ENCODE measurements around the gene B3GAT1. TPM values are rescaled to one million over a fixed set of nuclear protein-coding genes. Genes with fewer than 3 reads are reported as not detected.

The B3GAT1 gene
- total and polyA plus RNA-seq, 2 of the 13 experiments (the other 11 are each of a cell fraction or from before 2014, with no cell fraction given), result not detected

DNA sequence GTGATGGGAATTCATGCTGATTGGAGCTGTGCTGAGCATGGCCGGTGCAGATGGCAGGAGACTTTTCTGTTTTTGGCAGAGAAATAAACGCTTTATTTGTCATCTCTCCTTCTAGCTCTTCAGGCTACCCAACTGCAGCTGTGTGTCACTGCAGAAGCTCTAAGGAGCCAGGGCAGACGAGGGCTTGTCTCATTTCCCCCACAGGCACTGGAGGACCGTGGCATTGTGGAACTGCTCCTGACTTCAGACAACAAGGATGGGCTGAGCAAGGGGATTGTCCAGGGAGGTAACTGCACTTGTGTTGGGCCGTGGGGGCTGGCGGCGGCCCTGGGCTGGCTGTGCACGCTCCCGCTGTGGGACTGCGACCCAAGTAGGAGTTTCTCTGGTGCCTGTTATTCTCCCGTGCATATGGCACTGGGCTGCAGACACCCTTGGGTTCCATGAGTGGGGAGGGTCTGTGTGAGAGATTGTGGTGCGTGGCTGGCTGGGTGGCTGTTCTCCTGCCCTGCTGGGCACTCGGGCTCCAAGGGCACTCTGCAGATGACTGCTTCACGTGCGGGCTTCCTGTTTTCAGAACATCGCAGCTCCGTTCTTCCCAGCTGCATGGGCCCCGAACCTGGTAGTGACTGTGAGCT is 53.1 kb downstream of the B3GAT1 start:
- Histone ChIP-seq H3K4me2 (ENCODE audit: low read depth, low read length) (no peak overlapping the region), H2AFZ (ENCODE audit: low read length) (no peak overlapping the region), H3K36me3 (replicated peaks in 1 of 2; ENCODE audit: control insufficient read depth in 1 of 2, insufficient read depth in 2 of 2, low read length in 2 of 2) (no peaks in the 10 kb centered on the region), H3K27me3 (ENCODE audit: control insufficient read depth in 1 of 2, insufficient read depth in 2 of 2, low read length in 2 of 2) (peaks cover 15 to 51% of the 10 kb centered on the region in 2 experiments), H3K9ac (ENCODE audit: insufficient read depth, low read depth, low read length) (no peak overlapping the region), H3K27ac (ENCODE audit: extremely low read length, insufficient read depth, low read length) (no peak overlapping the region), H3K4me1 (ENCODE audit: insufficient read depth, low read length) (peaks cover 6% of the 10 kb centered on the region), H4K20me1 (ENCODE audit: insufficient read depth, low read length) (no peaks in the 10 kb centered on the region), H3K79me2 (ENCODE audit: insufficient read depth, low read length) (no peaks in the 10 kb centered on the region), H3K9me3 (ENCODE audit: low read length) (no peaks in the 10 kb centered on the region), H3K4me3 (replicated peaks in 1 of 3; ENCODE audit: insufficient read depth in 1 of 3, low read depth in 2 of 3, low read length in 3 of 3) (no peak overlapping the region)
- WGBS (ENCODE audit: low lambda C conversion rate), result 35% methylated on average over 7 of the region's 18 CpGs
- no TSS peak for BruUV-seq (replicated peaks)
- ATAC-seq (no peak), DNase-seq (ENCODE audit: low spot score) (no peak), FAIRE-seq (no peak)
- intact Hi-C loops (cut with micrococcal nuclease; ENCODE audit: unreplicated experiment) (no loop called here), in situ Hi-C loops (cut with HindIII; ENCODE audit: extremely low pct_ligation_motif_present, low pct_unique_long_range_greater_than_20kb) (no loop called here)
- CTCF ChIA-PET (ENCODE audit: low intra/inter-chr PET ratio, low total read pairs), result no interaction called here
- POLR2A ChIA-PET, result no interaction called here
- no peak for TF ChIP-seq ZNF879 (CRISPR knock-in tag; IDR thresholded peaks at IDR 0.05)
- no peak for TF ChIP-seq ZNF512B (CRISPR knock-in tag; IDR thresholded peaks at IDR 0.05; ENCODE audit: borderline replicate concordance)
- TF ChIP-seq, protein P1, sequence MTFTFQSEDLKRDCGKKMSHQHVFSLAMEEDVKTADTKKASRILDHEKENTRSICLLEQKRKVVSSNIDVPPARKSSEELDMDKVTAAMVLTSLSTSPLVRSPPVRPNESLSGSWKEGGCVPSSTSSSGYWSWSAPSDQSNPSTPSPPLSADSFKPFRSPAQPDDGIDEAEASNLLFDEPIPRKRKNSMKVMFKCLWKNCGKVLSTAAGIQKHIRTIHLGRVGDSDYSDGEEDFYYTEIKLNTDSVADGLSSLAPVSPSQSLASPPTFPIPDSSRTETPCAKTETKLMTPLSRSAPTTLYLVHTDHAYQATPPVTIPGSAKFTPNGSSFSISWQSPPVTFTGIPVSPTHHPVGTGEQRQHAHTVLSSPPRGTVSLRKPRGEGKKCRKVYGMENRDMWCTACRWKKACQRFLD (CRISPR knock-in tag; IDR thresholded peaks at IDR 0.05; ENCODE audit: borderline replicate concordance), result no peak
- no peak for TF ChIP-seq ZBTB3 (CRISPR knock-in tag; IDR thresholded peaks at IDR 0.05; ENCODE audit: borderline replicate concordance, low read depth)
- TF ChIP-seq ZFP91 (CRISPR knock-in tag; IDR thresholded peaks at IDR 0.05; ENCODE audit: borderline replicate concordance), result no peak
- TF ChIP-seq JUND (CRISPR knock-in tag; IDR thresholded peaks at IDR 0.05), result no peak
- TF ChIP-seq, protein P2, sequence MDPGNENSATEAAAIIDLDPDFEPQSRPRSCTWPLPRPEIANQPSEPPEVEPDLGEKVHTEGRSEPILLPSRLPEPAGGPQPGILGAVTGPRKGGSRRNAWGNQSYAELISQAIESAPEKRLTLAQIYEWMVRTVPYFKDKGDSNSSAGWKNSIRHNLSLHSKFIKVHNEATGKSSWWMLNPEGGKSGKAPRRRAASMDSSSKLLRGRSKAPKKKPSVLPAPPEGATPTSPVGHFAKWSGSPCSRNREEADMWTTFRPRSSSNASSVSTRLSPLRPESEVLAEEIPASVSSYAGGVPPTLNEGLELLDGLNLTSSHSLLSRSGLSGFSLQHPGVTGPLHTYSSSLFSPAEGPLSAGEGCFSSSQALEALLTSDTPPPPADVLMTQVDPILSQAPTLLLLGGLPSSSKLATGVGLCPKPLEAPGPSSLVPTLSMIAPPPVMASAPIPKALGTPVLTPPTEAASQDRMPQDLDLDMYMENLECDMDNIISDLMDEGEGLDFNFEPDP (CRISPR knock-in tag; conservative IDR thresholded peaks at IDR 0.05), result no peak
- TF ChIP-seq CENPT (CRISPR knock-in tag; IDR thresholded peaks at IDR 0.05; ENCODE audit: low read depth), result no peak
- no peak for TF ChIP-seq ZNF737 (CRISPR knock-in tag; IDR thresholded peaks at IDR 0.05; ENCODE audit: borderline replicate concordance)
- no peak for TF ChIP-seq MIER3 (CRISPR knock-in tag; IDR thresholded peaks at IDR 0.05; ENCODE audit: borderline replicate concordance)
- no peak for TF ChIP-seq EHMT2 (IDR thresholded peaks at IDR 0.05; ENCODE audit: borderline replicate concordance, low read depth, low read length)
- TF ChIP-seq ZNF30 (CRISPR knock-in tag; IDR thresholded peaks at IDR 0.05), result no peak
- no peak for TF ChIP-seq SETDB1 (CRISPR knock-in tag; IDR thresholded peaks at IDR 0.05; ENCODE audit: borderline replicate concordance)
